ENCODE measurements around the gene C21orf58. TPM values are rescaled to one million over a fixed set of nuclear protein-coding genes. Genes with fewer than 3 reads are reported as not detected.

Gene C21orf58
- total RNA-seq, 1 experiment from 2014 or later = 10.8 TPM

DNA sequence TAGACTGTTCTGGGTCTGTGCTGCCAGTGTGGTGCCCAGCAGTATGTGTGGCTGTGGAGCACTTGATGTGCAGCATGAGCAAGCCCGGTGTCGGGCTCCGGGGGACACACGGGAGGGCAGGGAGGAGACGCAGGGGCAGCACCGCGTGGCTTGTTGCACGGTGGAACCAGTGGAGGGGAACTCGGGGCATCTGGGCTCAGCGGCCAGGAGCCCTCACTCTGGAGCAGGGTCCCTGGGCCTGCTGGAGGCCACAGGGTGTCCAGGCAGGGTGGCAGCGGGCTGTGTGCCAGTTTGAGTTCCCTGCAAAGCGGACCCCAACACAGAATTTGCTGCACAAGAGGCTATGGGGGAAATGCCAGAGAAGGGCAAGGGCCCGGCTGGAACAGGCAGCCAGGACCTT is 30.8 kb upstream of the C21orf58 start:
- intact Hi-C loops (cut with micrococcal nuclease) = no loop called here
- TF ChIP-seq, protein P1, sequence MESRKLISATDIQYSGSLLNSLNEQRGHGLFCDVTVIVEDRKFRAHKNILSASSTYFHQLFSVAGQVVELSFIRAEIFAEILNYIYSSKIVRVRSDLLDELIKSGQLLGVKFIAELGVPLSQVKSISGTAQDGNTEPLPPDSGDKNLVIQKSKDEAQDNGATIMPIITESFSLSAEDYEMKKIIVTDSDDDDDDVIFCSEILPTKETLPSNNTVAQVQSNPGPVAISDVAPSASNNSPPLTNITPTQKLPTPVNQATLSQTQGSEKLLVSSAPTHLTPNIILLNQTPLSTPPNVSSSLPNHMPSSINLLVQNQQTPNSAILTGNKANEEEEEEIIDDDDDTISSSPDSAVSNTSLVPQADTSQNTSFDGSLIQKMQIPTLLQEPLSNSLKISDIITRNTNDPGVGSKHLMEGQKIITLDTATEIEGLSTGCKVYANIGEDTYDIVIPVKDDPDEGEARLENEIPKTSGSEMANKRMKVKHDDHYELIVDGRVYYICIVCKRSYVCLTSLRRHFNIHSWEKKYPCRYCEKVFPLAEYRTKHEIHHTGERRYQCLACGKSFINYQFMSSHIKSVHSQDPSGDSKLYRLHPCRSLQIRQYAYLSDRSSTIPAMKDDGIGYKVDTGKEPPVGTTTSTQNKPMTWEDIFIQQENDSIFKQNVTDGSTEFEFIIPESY (IDR thresholded peaks at IDR 0.05; ENCODE audit: extremely low read depth, insufficient replicate concordance, low read length) = no peak
- no peak for TF ChIP-seq YY1 (IDR thresholded peaks at IDR 0.05; ENCODE audit: extremely low read depth, insufficient replicate concordance, low read depth, low read length)
- no peak for TF ChIP-seq SP1 (IDR thresholded peaks at IDR 0.05; ENCODE audit: low read depth)
- no peak for TF ChIP-seq SRF (IDR thresholded peaks at IDR 0.05; ENCODE audit: low read depth)
- TF ChIP-seq ZFX (IDR thresholded peaks at IDR 0.05) = no peak
- no peak for TF ChIP-seq POLR2A (IDR thresholded peaks at IDR 0.05; ENCODE audit: borderline replicate concordance, extremely low read depth, insufficient read depth, insufficient read length)
- no peak for TF ChIP-seq CBX3 (IDR thresholded peaks at IDR 0.05; ENCODE audit: low read depth)
- TF ChIP-seq ELF1 (IDR thresholded peaks at IDR 0.05; ENCODE audit: borderline replicate concordance, low read depth) = no peak
- TF ChIP-seq CEBPB (IDR thresholded peaks at IDR 0.05; ENCODE audit: low read depth) = no peak
- TF ChIP-seq RAD21 (IDR thresholded peaks at IDR 0.05; ENCODE audit: low read depth) = no peak
- no peak for TF ChIP-seq EGR1 (IDR thresholded peaks at IDR 0.05; ENCODE audit: low read depth)
- TF ChIP-seq CTCF (IDR thresholded peaks at IDR 0.05 in 2 of 3, conservative IDR thresholded peaks at IDR 0.05 in 1 of 3; ENCODE audit: borderline replicate concordance in 1 of 3, insufficient read depth in 1 of 3, low read depth in 2 of 3, low read length in 2 of 3) = no peak
- no peak for TF ChIP-seq EZH2phosphoT487 (IDR thresholded peaks at IDR 0.05; ENCODE audit: borderline replicate concordance)
- no peak for TF ChIP-seq TCF7L2 (IDR thresholded peaks at IDR 0.05; ENCODE audit: borderline replicate concordance, extremely low read depth, insufficient read depth, insufficient read length)
- peaks cover 13 to 28% of the 10 kb centered on the region in 2 experiments; a peak in 3 of 4 replicates for H3K36me3 ChIP-seq (ENCODE audit: control insufficient read depth in 1 of 2, insufficient read depth in 2 of 2, low read length in 2 of 2)
- H3K79me2 ChIP-seq (ENCODE audit: insufficient read depth, low read length) = no peaks in the 10 kb centered on the region
- ChIA-PET POLR2A (no interaction called here), CTCF (no interaction called here), RAD21 (ENCODE audit: low non-redundant PET in 1 of 2, low total read pairs in 2 of 2, uncharacterized antibody in 2 of 2, unreplicated experiment in 2 of 2) (no interaction called here)
- no peak overlapping the region for H3K4me2 ChIP-seq (ENCODE audit: low read length)
- no peak for ATAC-seq
- H3K9ac ChIP-seq (ENCODE audit: low read length) = no peak overlapping the region
- no peaks in the 10 kb centered on the region for H3K9me2 ChIP-seq (ENCODE audit: insufficient read depth)
- BruUV-seq (replicated peaks) = no TSS peak
- no peak overlapping the region for H3K27ac ChIP-seq (ENCODE audit: low read depth, low read length)
- H3K4me1 ChIP-seq (ENCODE audit: control insufficient read depth in 1 of 2, insufficient read depth in 2 of 2, low read length in 2 of 2) = no peaks in the 10 kb centered on the region
- H4K20me1 ChIP-seq (ENCODE audit: insufficient read depth) = no peaks in the 10 kb centered on the region
- H3K9me3 ChIP-seq (ENCODE audit: control insufficient read depth in 1 of 2, insufficient read depth in 1 of 2, low read depth in 1 of 2, low read length in 2 of 2) = no peaks in the 10 kb centered on the region
- H3K27me3 ChIP-seq (ENCODE audit: insufficient read depth, low read length) = no peaks in the 10 kb centered on the region
- H3K4me3 ChIP-seq (replicated peaks in 1 of 2; ENCODE audit: low read depth in 1 of 2, low read length in 2 of 2) = no peak overlapping the region
- no peak for DNase-seq (ENCODE audit: low read depth, low spot score)
- H2AFZ ChIP-seq (ENCODE audit: low read depth, low read length, poor library complexity, severe bottlenecking) = no peak overlapping the region
